B cell (primary cell): ENCODE measurements around the gene COL21A1. TPM values are rescaled to one million over a fixed set of nuclear protein-coding genes. Genes with fewer than 3 reads are reported as not detected.

ENCODE experiments used
- ATAC-seq: fragments of 200-7000 bp; cut with Tn5 transposase; one replicate; pipeline ENCODE4 v1.10.0; 2021; ENCODE audit warnings: low read depth, mild to moderate bottlenecking, moderate number of reproducible peaks, moderate library complexity
- CTCF ChIA-PET: fragments of 350-600 bp; sonication (Branson Sonifier 250); formaldehyde crosslinking; loops from one replicate; lab custom pipeline; 2021; ENCODE audit warnings: antibody characterized with exemption, inconsistent platforms; lab: Charles Lee
- POLR2A ChIA-PET: fragments of 350-600 bp; sonication (Branson Sonifier 250); formaldehyde crosslinking; loops from one replicate; lab custom pipeline; 2021; ENCODE audit warnings: antibody characterized with exemption; lab: Charles Lee
- DNase-seq: peaks from one replicate; pipeline ENCODE4 v3.0.0; 2013
- H2AFZ ChIP-seq: 2 replicates; pipeline ENCODE4 v1.6.1; 2012; ENCODE audit warnings: mild to moderate bottlenecking, low read depth, low read length; ENCODE audit not compliant: insufficient read depth, poor library complexity, severe bottlenecking
- H3K27ac ChIP-seq, 2 donors: 1 replicate in 1 of 2; 2 replicates in 1 of 2; pipeline ENCODE4 v1.5.1; 2012 to 2013; ENCODE audit warnings: low read length in 2 of 2, mild to moderate bottlenecking in 2 of 2, moderate library complexity in 1 of 2
- H3K27me3 ChIP-seq, 4 experiments: fragments of 200-600 bp in 1 of 4; sonication (generic) in 1 of 4; replicated peaks in 1 of 4; 1 replicate in 2 of 4; 2 replicates in 2 of 4; pipeline versions ENCODE4 v1.6.1 to v1.7.0; 2013 to 2016; ENCODE audit warnings: low read length in 3 of 4, mild to moderate bottlenecking in 2 of 4, mixed read lengths in 1 of 4, moderate library complexity in 1 of 4; ENCODE audit not compliant: insufficient read depth in 4 of 4, control insufficient read depth in 3 of 4; ENCODE audit errors: control extremely low read depth in 1 of 4
- H3K36me3 ChIP-seq, 2 experiments: replicated peaks in 1 of 2; 1 replicate in 1 of 2; 2 replicates in 1 of 2; pipeline versions ENCODE4 v1.6.1 to v1.7.1; 2013; ENCODE audit warnings: low read length in 1 of 2; ENCODE audit not compliant: insufficient read depth in 2 of 2, control insufficient read depth in 1 of 2; ENCODE audit errors: control extremely low read depth in 1 of 2, extremely low read depth in 1 of 2
- H3K4me1 ChIP-seq, 2 donors: fragments of 200-600 bp in 1 of 2; sonication (generic) in 1 of 2; 1 replicate in 1 of 2; 2 replicates in 1 of 2; pipeline versions ENCODE4 v1.5.1 to v1.6.1; 2013 to 2017; ENCODE audit warnings: low read length in 2 of 2; ENCODE audit not compliant: control insufficient read depth in 2 of 2, insufficient read depth in 2 of 2
- H3K4me2 ChIP-seq: replicated peaks from 2 replicates; pipeline ENCODE3; 2012; ENCODE audit warnings: mild to moderate bottlenecking, low read depth, low read length; ENCODE audit not compliant: poor library complexity, severe bottlenecking
- H3K4me3 ChIP-seq, 5 experiments: fragments of 200-600 bp in 1 of 5; sonication (generic) in 1 of 5; 1 replicate in 3 of 5; 2 replicates in 2 of 5; pipeline versions ENCODE4 v1.5.1 to v1.7.0; 2011 to 2016; ENCODE audit warnings: low read length in 4 of 5, mild to moderate bottlenecking in 4 of 5, low read depth in 2 of 5, control low read depth in 1 of 5, moderate library complexity in 1 of 5; ENCODE audit not compliant: insufficient read depth in 1 of 5; ENCODE audit errors: control extremely low read depth in 1 of 5, extremely low read depth in 1 of 5
- H3K79me2 ChIP-seq: fragments of 200-600 bp; sonication (generic); one replicate; pipeline ENCODE4 v1.6.0; 2016; ENCODE audit warnings: low read length; ENCODE audit not compliant: control insufficient read depth, insufficient read depth
- H3K9ac ChIP-seq: fragments of 200-600 bp; sonication (generic); 2 replicates; pipeline ENCODE4 v1.6.1; 2017; ENCODE audit warnings: mild to moderate bottlenecking, low read length, moderate library complexity
- H3K9me3 ChIP-seq, 3 donors: one replicate each; pipeline versions ENCODE4 v1.6.1 to v1.7.1; 2013; ENCODE audit warnings: low read length in 2 of 3; ENCODE audit not compliant: control insufficient read depth in 2 of 3, insufficient read depth in 1 of 3; ENCODE audit errors: control extremely low read depth in 1 of 3
- H4K20me1 ChIP-seq: 2 replicates; pipeline ENCODE4 v1.6.0; 2012; ENCODE audit warnings: mild to moderate bottlenecking, low read length; ENCODE audit not compliant: insufficient read depth, control insufficient read depth, poor library complexity, severe bottlenecking
- H3K27ac Mint-ChIP-seq: one replicate; pipeline ENCODE4 v1.8.0; 2021; ENCODE audit warnings: mixed read lengths
- H3K27me3 Mint-ChIP-seq: one replicate; pipeline ENCODE4 v1.8.0; 2021; ENCODE audit warnings: mixed read lengths
- H3K4me1 Mint-ChIP-seq: one replicate; pipeline ENCODE4 v1.8.0; 2021; ENCODE audit warnings: mixed read lengths
- H3K4me3 Mint-ChIP-seq: one replicate; pipeline ENCODE4 v1.8.0; 2021; ENCODE audit warnings: mixed read lengths
- H3K9me3 Mint-ChIP-seq: one replicate; pipeline ENCODE4 v1.8.0; 2022; ENCODE audit warnings: mixed read lengths; ENCODE audit not compliant: insufficient read depth
- CTCF ChIP-seq: fragments of 200-600 bp; IDR thresholded peaks from one replicate; pipeline ENCODE4 v1.8.0; 2022; ENCODE audit warnings: antibody characterized with exemption, mild to moderate bottlenecking
- EZH2 ChIP-seq: IDR thresholded peaks from 2 replicates; pipeline ENCODE4 v1.6.1; 2012; ENCODE audit warnings: borderline replicate concordance, low read depth, mild to moderate bottlenecking, moderate library complexity, low read length; ENCODE audit not compliant: insufficient read depth, poor library complexity, severe bottlenecking
- WGBS: methylation state at CpG from one replicate; pipeline ENCODE4 v1.1.5; 2013; ENCODE audit warnings: missing lambda C conversion rate; ENCODE audit not compliant: insufficient coverage; 5-methylcytosine and 5-hydroxymethylcytosine counted together
- intact Hi-C: fragments of 100-400 bp; cut with micrococcal nuclease; formaldehyde crosslinking; loops from one replicate; pipeline ENCODE4 v1.10.0; 2022
- polyA plus RNA-seq: library from polyadenylated mRNA; depleted of rRNA; stranded (reverse); fragments of >200 nt; gene quantifications from 2 replicates; pipeline ENCODE4 v1.2.3, GENCODE V29; 2012
- total RNA-seq, 2 donors: library from RNA; stranded (reverse); fragments of 120-200 nt in 1 of 2; gene quantifications; 1 replicate in 1 of 2; 2 replicates in 1 of 2; pipeline versions ENCODE4 v1.2.3 to v1.2.4, GENCODE V29; 2013 to 2022

COL21A1 gene
- total and polyA plus RNA-seq, 2 donors (not counting 1 experiment from before 2014, with no cell fraction given): not detected

DNA sequence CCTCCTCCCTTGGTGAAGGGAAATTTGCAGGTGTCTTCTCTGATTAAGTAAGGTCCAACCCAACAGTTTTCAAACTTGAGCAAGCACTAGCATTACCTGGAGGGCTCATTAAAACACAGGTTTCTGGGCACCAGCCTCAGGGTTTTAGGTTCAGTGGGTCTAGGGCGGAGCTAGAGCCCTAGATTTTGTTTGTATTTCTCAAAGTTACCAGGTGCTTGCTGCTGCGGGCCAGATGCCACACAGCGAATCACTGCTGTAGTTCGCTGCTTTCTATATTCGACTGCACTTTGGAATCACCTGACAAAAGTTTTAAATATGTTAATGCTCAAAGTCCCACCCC lies 869 bp downstream of the COL21A1 start:
- WGBS: 64% methylated on average over 1 of the region's 5 CpGs
- ChIA-PET CTCF (no interaction called here), POLR2A (no interaction called here)
- H3K4me1 ChIP-seq: no peaks in the 10 kb centered on the region
- no peak overlapping the region for H3K4me2 ChIP-seq
- no peak overlapping the region for H3K4me3 Mint-ChIP-seq
- no peak overlapping the region for H3K27ac Mint-ChIP-seq
- no peak overlapping the region for H3K27ac ChIP-seq
- peaks cover 0 to 14% (median 0%) of the 10 kb centered on the region in 3 donors for H3K9me3 ChIP-seq
- no peak for TF ChIP-seq CTCF
- no peak for TF ChIP-seq EZH2
- intact Hi-C loops: no loop called here
- H2AFZ ChIP-seq: no peak overlapping the region
- no peak overlapping the region for H3K4me3 ChIP-seq
- H3K27me3 ChIP-seq: no peaks in the 10 kb centered on the region
- no peak for ATAC-seq
- H3K9ac ChIP-seq: no peak overlapping the region
- H3K4me1 Mint-ChIP-seq: no peaks in the 10 kb centered on the region
- H4K20me1 ChIP-seq: no peaks in the 10 kb centered on the region
- no peak for DNase-seq
- H3K36me3 ChIP-seq: no peaks in the 10 kb centered on the region
- H3K27me3 Mint-ChIP-seq: peaks cover 3% of the 10 kb centered on the region
- peaks cover 3% of the 10 kb centered on the region for H3K9me3 Mint-ChIP-seq
- H3K79me2 ChIP-seq: no peaks in the 10 kb centered on the region

DNA sequence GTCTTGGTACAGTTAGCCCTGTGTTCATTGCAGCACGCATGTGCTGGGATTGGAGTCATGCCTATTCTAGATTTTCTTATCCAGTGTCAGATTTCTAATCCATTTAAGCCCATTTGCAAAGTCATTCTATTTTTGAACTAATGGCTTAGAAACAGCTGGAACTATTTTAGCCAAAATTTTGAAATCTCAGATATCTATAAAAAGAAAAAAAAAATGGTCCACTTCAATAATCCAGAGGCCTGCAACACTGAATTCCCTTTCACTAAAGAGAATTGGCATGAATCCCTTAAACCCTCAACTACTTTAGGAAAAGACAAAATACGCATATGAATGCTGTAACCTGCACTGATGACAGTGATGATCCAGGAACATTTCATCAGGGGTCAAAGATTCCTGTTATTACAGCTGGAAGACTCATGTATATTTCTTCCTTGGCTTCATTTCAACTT lies 1.5 kb downstream of the COL21A1 start:
- H3K27me3 Mint-ChIP-seq: peaks cover 3% of the 10 kb centered on the region
- DNase-seq (no peak), ATAC-seq (no peak)
- no peak overlapping the region for H3K4me3 ChIP-seq
- intact Hi-C loops: no loop called here
- H4K20me1 ChIP-seq: no peaks in the 10 kb centered on the region
- H3K9ac ChIP-seq: no peak overlapping the region
- ChIA-PET POLR2A (no interaction called here), CTCF (no interaction called here)
- no peaks in the 10 kb centered on the region for H3K79me2 ChIP-seq
- peaks cover 3% of the 10 kb centered on the region for H3K9me3 Mint-ChIP-seq
- WGBS: 50% methylated on average over 2 of the region's 2 CpGs
- no peaks in the 10 kb centered on the region for H3K27me3 ChIP-seq
- peaks cover 0 to 14% (median 0%) of the 10 kb centered on the region in 3 donors for H3K9me3 ChIP-seq
- no peak overlapping the region for H3K4me2 ChIP-seq
- H3K27ac Mint-ChIP-seq: no peak overlapping the region
- H2AFZ ChIP-seq: no peak overlapping the region
- H3K4me1 Mint-ChIP-seq: no peaks in the 10 kb centered on the region
- no peak for TF ChIP-seq CTCF
- no peak for TF ChIP-seq EZH2
- no peak overlapping the region for H3K4me3 Mint-ChIP-seq
- H3K27ac ChIP-seq: no peak overlapping the region
- no peaks in the 10 kb centered on the region for H3K36me3 ChIP-seq
- no peaks in the 10 kb centered on the region for H3K4me1 ChIP-seq
